Stimulated activated CD4-positive, alpha-beta T cell treated with anti-CD3 and anti-CD28 coated beads, Interleukin-15, amount 100 ng/mL, for 48 hours (primary cell): ENCODE results near the gene CBR1.
"Not testable (repeated sequence)": the region's sequence is repeated elsewhere in the genome, so short reads cannot be mapped to it uniquely, and the experiment has no call there.

Experiments used
- DNase-seq, 2 donors: peaks; one replicate each; pipeline ENCODE4 v3.0.0-alpha.2; 2020; ENCODE audit warnings: low read depth in 2 of 2

CBR1 gene

DNA sequence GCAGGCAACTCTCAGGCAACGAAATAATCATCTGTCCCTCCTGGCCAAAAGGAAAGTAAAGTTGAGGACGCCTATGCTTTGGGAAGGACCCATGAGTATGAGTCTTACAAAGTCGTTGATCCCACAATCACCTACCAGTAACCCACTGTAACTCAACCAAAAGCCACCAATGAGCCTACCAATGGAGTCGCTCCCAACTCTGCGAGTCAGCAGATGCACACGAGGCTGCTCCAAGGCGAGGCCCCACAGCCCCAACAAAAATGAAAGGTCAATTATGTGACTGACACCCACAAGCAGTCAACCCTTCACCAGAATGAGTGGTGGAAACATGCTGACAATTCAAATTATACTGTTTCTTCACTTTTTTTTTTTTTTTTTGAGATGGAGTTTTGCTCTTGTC, 21.5 kb upstream of the CBR1 start:
- DNase-seq, result no peak

GRCh38 chr21:36052860-36053714, 16.7 kb upstream of the CBR1 start:
- DNase-seq, result no peak

DNA sequence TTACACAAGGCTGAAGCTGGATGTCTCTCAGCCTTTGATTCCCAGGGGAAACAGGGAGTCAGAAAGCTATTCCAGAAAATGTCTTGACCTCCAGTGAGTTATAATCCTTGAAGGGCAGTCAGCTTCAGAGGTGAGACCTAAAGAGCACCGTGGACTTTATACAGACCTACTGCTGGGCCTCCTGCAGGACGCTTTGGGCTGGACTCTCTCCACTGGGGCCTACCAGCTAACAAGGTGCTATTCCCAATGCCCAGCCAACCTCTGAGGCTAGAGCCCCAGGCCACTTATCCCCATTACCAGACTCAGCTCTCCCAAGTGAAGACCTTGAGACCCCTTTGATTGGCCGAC, 16.1 kb upstream of the CBR1 start:
- DNase-seq, result no peak

DNA sequence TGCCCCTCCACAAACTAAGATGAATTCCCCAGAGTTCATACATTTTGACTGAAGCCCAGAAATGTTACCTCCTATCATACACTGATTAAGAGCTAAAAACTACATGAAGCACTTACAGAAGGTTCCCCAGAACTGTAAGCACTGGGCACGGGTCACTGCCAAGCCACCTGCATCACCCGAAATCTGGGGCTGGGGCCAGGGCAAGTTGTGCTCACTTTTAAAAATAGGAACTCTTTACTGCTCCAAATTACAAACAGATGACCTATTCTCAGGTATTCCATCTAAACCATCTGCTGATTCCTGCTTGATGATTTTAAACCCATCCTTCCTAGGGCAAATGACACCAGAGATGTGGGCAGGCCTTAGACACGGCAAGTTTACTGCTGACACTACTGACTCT, 14.3 kb upstream of the CBR1 start:
- no peak for DNase-seq

- DNase-seq, result peak in 1 of 2 donors; percentile 9
Observed at GRCh38 chr21:36059823-36060158, 10.0 kb upstream of the CBR1 start.

DNA sequence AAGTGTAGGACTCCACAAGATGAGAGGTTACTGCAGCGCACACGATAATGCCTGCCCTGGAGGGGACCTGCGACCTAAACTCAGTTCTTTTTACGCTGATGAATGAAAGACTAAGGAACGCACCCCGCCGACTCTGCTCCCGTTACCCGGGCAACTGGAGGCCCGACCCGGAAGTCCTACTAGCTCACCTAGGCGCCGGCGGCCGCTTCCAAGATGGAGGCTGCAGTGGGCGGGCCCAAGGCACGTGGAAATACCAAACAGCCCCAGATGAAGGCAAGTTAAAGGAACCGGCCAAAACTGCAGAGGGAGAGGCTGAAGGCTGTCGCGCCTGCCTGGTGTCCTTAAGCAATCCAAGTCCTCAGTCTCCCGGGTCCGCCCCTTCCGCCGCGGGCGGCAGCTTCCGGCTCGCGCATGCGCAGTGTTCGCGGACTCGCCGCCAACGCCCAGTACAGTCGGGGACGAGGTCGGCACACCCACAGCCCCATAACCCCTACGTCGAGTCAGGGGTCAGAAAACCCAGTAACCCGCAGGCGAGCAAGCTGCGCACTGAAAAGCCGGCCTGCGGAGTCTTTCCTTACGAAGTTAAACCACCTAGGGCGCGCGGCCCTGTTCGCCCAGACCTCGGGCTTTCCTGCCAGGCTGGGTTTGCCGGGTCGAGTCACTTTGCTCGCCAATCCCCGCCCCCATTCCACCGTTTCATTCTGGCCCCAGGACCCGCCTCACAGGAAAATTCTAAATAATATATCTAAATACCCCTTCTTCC, 9.5 kb upstream of the CBR1 start, which contains the start of gene SETD4:
TSS of gene SETD4 (minus strand) at position 368 of the 763 bp plus-strand sequence. CDS start 1,638 bp downstream, outside the sequence.
- DNase-seq, result peak; percentile 82 to 87

- no peak for DNase-seq
Observed at GRCh38 chr21:36061445-36061844, 8.4 kb upstream of the CBR1 start.

- no peak for DNase-seq
Observed at GRCh38 chr21:36063375-36064084, 6.3 kb upstream of the CBR1 start.

DNA sequence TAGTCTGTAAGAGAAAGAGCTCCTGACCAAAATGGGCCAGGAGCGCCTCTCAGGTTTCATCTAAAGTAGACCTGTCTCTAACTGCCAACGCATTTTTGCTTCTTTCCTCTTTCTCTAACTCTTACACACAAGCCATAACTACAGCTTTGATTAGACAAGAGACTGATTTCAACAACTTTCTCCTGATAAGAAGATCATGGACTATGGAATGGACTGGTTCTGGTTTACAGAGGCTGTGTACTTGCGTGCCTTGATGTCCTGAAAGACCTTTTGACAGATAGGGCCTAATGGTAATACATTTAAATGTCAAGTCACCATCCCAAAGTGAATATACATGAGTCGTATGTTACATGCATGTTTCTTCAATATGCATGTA, 5.8 kb upstream of the CBR1 start:
- no peak for DNase-seq

- DNase-seq, result no peak
Observed at GRCh38 chr21:36065497-36066036, 4.3 kb upstream of the CBR1 start.

- no peak for DNase-seq
Observed at GRCh38 chr21:36068748-36069398, 951 bp upstream of the CBR1 start.

GRCh38 chr21:36070999-36071398, 1.2 kb downstream of the CBR1 start:
- no peak for DNase-seq

DNA sequence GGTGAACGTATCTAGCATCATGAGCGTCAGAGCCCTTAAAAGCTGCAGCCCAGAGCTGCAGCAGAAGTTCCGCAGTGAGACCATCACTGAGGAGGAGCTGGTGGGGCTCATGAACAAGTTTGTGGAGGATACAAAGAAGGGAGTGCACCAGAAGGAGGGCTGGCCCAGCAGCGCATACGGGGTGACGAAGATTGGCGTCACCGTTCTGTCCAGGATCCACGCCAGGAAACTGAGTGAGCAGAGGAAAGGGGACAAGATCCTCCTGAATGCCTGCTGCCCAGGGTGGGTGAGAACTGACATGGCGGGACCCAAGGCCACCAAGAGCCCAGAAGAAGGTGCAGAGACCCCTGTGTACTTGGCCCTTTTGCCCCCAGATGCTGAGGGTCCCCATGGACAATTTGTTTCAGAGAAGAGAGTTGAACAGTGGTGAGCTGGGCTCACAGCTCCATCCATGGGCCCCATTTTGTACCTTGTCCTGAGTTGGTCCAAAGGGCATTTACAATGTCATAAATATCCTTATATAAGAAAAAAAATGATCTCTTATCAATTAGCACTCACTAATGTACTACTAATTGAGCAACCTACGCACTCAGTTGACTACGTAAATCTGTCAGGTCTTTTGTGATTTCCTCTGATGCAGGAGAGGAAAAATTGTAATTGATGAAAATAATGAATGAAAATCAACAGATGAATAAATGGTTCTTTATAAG, 2.8 kb downstream of the CBR1 start:
- no peak for DNase-seq

DNA sequence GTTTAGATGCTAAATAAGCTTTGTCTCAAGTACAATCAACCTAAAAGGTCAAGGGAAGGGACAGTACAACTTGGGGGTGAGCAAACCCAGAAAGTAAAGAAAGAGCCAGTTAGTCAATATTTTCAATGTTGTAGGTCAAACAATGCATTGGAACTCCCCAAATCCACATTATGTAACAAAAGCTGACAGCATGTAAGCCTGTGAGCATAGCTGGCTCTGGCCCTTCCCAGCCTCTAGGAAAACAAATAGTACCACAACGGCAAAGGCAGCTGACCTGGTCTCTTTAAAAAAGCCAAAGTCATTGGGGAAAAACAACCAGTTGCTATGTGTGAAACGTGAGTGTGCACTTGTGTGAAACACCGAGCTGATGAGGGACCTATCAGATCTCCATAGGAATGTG, 3.4 kb downstream of the CBR1 start:
- DNase-seq, result no peak

DNA sequence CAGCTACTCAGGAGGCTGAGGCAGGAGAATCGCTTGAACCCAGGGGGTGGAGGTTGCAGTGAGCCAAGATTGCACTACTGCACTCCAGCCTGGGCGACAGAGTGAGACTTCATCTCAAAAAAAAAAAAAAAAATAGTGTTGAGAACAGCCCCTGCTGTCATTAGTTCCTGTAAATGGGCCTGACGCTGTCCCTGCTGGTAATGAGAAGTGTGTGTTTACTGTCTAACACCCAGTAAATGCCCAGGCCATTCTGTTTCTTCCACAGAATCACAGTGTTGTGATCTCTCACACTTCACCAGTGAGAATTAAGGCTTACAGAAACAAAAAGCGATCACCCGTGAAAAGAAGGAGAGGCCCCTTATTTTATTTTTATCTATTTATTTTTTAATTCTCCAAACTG, 4.1 kb downstream of the CBR1 start:
- DNase-seq, result not testable (repeated sequence)

DNA sequence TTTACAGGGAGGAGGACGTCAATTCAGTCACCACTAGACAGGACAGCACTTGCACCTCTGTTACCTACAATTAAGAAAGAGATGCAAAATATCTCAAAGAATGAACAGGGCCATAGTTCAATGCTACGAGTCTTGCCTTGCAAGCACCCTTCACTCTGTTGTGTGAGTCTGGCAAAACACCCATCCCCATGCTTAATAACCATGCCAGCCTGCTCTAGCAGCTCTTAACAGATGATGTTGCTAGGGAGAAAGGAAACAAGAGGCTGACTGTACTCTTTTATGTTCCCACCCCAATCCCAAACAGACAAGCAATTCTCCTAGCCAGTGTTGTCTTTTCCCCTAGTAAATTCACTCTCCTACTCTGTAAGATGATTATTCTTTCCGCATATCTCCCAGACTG, 5.3 kb downstream of the CBR1 start:
- DNase-seq, result no peak

GRCh38 chr21:36075953-36076352, 6.1 kb downstream of the CBR1 start:
- DNase-seq, result no peak

- no peak for DNase-seq
Observed at GRCh38 chr21:36076878-36077655, 7.2 kb downstream of the CBR1 start.

- no peak for DNase-seq
Observed at GRCh38 chr21:36077758-36078157, 7.9 kb downstream of the CBR1 start.

DNA sequence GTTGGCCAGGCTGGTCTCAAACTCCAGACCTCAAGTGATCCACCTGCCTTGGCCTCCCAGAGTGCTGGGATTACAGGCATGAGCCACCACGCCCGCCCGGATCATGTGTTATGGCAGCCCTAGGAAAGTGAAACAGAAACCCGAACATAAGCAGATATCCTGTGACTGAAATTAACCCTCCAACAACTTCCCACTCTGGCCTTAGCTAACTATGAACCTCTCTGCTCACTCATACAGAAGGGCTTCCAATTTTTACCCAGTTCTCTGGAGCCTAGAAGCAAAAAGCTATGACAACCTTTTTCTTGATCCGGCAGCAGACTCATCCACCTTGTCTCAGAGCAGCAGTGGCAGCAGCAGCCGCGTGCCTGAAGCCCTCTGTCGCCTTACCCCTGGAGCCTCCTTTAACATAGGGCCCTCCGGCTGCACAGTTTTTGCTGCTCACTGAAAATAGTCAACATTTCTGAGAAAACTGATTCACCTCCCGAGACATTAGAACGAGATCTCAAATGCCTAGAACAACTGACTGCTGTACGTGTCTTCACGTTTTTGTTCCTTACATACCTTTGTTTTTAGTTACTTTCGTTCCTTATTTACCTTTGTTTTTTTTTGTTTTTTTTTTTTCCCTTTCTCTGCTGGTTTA, 9.3 kb downstream of the CBR1 start:
- DNase-seq, result peak in 1 of 2 donors; percentile 10
